ENCODE data around the gene ST3GAL3.
A peak's percentile ranks its signal among the peaks of the same experiment; 100 is the strongest.

ST3GAL3 gene

GRCh38 chr1:43883321-43883720 lies 176.0 kb downstream of the ST3GAL3 start:
- no peak for DNase-seq

- DNase-seq, result no peak
Observed at GRCh38 chr1:43885279-43885801, 178.0 kb downstream of the ST3GAL3 start.

GRCh38 chr1:43887748-43888147 lies 180.4 kb downstream of the ST3GAL3 start:
- DNase-seq, result no peak

- DNase-seq, result no peak
Observed at GRCh38 chr1:43890815-43891214, 183.5 kb downstream of the ST3GAL3 start.

- no peak for DNase-seq
Observed at GRCh38 chr1:43893006-43893405, 185.7 kb downstream of the ST3GAL3 start.

GRCh38 chr1:43898981-43899380 lies 191.6 kb downstream of the ST3GAL3 start:
- DNase-seq, result no peak

GRCh38 chr1:43900386-43900785 lies 193.1 kb downstream of the ST3GAL3 start:
- no peak for DNase-seq

GRCh38 chr1:43901196-43901961 lies 194.0 kb downstream of the ST3GAL3 start:
- no peak for DNase-seq

- DNase-seq, result no peak
Observed at GRCh38 chr1:43902058-43902831, 194.9 kb downstream of the ST3GAL3 start.

- no peak for DNase-seq
Observed at GRCh38 chr1:43904660-43905551, 197.6 kb downstream of the ST3GAL3 start.

- no peak for DNase-seq
Observed at GRCh38 chr1:43908226-43908625, 200.9 kb downstream of the ST3GAL3 start.

GRCh38 chr1:43908858-43909257 lies 201.5 kb downstream of the ST3GAL3 start:
- no peak for DNase-seq

- no peak for DNase-seq
Observed at GRCh38 chr1:43910343-43910742, 203.0 kb downstream of the ST3GAL3 start.

- no peak for DNase-seq
Observed at GRCh38 chr1:43912607-43913006, 205.3 kb downstream of the ST3GAL3 start.

GRCh38 chr1:43913051-43913501 lies 205.7 kb downstream of the ST3GAL3 start:
- peak; percentile 8 for DNase-seq

GRCh38 chr1:43913666-43914360 lies 206.5 kb downstream of the ST3GAL3 start:
- DNase-seq, result no peak

- DNase-seq, result no peak
Observed at GRCh38 chr1:43914576-43915525, 207.5 kb downstream of the ST3GAL3 start.

GRCh38 chr1:43919906-43920305 lies 212.6 kb downstream of the ST3GAL3 start:
- no peak for DNase-seq

GRCh38 chr1:43921022-43921421 lies 213.7 kb downstream of the ST3GAL3 start:
- no peak for DNase-seq

GRCh38 chr1:43924516-43924915 lies 217.2 kb downstream of the ST3GAL3 start:
- DNase-seq, result no peak

- DNase-seq, result no peak
Observed at GRCh38 chr1:43925846-43926245, 218.5 kb downstream of the ST3GAL3 start.
